D721Med (cell line): ENCODE results near the gene MED12.

Experiments used
- DNase-seq: peaks from one replicate; pipeline ENCODE4 v3.0.0; 2011; ENCODE audit warnings: low spot score; ENCODE audit not compliant: insufficient read length
- FAIRE-seq: peaks from 2 replicates; lab custom pipeline; 2011; peaks lifted over from hg19 to GRCh38; lab: Jason Lieb, UNC
- CTCF ChIP-seq: IDR thresholded peaks from 2 replicates; pipeline ENCODE4 v1.5.1; 2012; ENCODE audit warnings: mild to moderate bottlenecking, control low read depth; ENCODE audit not compliant: insufficient read depth; ENCODE audit errors: missing control alignments

Gene MED12

DNA sequence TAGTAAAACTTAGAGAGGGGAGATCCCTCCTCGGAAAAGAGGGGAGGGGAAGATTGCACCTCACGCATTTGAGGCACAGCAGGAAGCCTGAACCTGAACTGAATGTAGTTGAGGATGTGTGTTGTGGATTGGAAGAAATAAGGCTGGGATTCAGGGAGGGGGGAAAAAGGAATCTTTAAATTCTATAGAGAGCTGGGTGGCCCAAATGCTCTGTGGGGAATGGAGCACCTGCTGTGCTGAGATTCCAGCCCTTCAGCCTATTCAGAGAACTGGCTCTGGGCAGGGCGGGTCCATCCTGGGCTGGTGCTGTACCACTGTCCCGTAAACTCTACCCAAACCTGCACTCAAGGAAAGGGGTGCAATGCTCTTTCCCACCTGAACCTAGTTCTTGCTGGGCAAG is 18.7 kb upstream of the MED12 start:
- DNase-seq (no peak), FAIRE-seq (no peak)
- no peak for TF ChIP-seq CTCF

DNA sequence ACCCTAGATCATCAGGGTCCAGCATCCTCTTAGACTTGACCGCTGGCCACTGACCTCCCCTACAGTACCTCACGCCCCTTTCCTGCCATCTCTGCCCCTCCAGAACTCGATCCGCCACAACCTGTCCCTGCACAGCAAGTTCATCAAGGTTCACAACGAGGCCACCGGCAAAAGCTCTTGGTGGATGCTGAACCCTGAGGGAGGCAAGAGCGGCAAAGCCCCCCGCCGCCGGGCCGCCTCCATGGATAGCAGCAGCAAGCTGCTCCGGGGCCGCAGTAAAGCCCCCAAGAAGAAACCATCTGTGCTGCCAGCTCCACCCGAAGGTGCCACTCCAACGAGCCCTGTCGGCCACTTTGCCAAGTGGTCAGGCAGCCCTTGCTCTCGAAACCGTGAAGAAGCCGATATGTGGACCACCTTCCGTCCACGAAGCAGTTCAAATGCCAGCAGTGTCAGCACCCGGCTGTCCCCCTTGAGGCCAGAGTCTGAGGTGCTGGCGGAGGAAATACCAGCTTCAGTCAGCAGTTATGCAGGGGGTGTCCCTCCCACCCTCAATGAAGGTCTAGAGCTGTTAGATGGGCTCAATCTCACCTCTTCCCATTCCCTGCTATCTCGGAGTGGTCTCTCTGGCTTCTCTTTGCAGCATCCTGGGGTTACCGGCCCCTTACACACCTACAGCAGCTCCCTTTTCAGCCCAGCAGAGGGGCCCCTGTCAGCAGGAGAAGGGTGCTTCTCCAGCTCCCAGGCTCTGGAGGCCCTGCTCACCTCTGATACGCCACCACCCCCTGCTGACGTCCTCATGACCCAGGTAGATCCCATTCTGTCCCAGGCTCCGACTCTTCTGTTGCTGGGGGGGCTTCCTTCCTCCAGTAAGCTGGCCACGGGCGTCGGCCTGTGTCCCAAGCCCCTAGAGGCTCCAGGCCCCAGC is 17.6 kb upstream of the MED12 start:
- no peak for DNase-seq
- no peak for FAIRE-seq
- TF ChIP-seq CTCF, result no peak

- no peak for DNase-seq
Observed at GRCh38 chrX:71102292-71102691, 16.1 kb upstream of the MED12 start.

GRCh38 chrX:71103110-71103983 is 15.0 kb upstream of the MED12 start:
- DNase-seq (no peak), FAIRE-seq (no peak)
- TF ChIP-seq CTCF, result no peak

More at GRCh38 chrX:71102292-71102691, 16.1 kb upstream of the MED12 start:
- TF ChIP-seq CTCF, result no peak
- FAIRE-seq, result no peak

GRCh38 chrX:71105628-71106027 is 12.8 kb upstream of the MED12 start:
- DNase-seq, result no peak
- TF ChIP-seq CTCF, result no peak
- FAIRE-seq, result no peak

DNA sequence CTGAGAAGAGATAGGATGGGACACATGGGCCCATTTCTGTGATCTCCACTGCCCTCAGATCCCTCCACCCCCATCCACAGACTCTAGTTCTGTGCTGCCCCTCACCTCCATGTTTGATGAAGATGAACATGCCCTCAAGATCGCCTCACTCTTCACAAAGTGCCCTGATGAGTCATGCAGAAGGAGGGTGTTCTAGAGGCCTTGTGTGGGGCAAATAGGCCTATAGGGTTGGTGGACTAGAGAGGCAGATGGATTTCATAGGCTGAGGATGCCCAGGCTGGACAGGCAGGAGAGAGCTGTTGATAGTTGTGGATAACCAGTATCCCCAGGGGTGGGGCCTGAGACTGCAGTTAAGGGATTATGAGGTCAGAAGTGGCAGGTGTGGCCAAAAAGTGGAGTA is 12.0 kb upstream of the MED12 start, which contains the start of gene CXorf65:
TSS of gene CXorf65 (minus strand) at position 314 of the 400 bp plus-strand sequence. CDS start at position 130, 184 bp downstream.
- no peak for FAIRE-seq
- no peak for TF ChIP-seq CTCF
- DNase-seq, result no peak
